Right renal cortex interstitium (tissue), 3 donors: ENCODE measurements around the gene MAP4K5. TPM values are rescaled to one million over a fixed set of nuclear protein-coding genes. Genes with fewer than 3 reads are reported as not detected.
A peak's percentile ranks its signal among the peaks of the same experiment; 100 is the strongest.

Experiments
- DNase-seq, 3 donors: peaks; one replicate each; pipeline ENCODE4 v3.0.0-alpha.2; 2013; ENCODE audit warnings: low read depth in 3 of 3, low spot score in 2 of 3
- polyA plus RNA-seq, 3 donors: library from polyadenylated mRNA; unstranded; fragments of 120-200 nt; gene quantifications; one replicate each; pipeline ENCODE4 v1.2.1, GENCODE V29; 2013; ENCODE audit not compliant: insufficient read length in 3 of 3

The MAP4K5 gene
- polyA plus RNA-seq, 3 donors: 47.5 to 52.0 (median 50.6) TPM

- DNase-seq: no peak
Observed at GRCh38 chr14:50479041-50479440, 53.3 kb downstream of the MAP4K5 start.

GRCh38 chr14:50477760-50478159 is 54.6 kb downstream of the MAP4K5 start:
- no peak for DNase-seq

GRCh38 chr14:50476134-50476533 is 56.2 kb downstream of the MAP4K5 start:
- no peak for DNase-seq

- DNase-seq: no peak
Observed at GRCh38 chr14:50475460-50475859, 56.9 kb downstream of the MAP4K5 start.

- DNase-seq: no peak
Observed at GRCh38 chr14:50471838-50472465, 60.4 kb downstream of the MAP4K5 start.

GRCh38 chr14:50469982-50470381 is 62.4 kb downstream of the MAP4K5 start:
- DNase-seq: no peak

GRCh38 chr14:50462111-50462510 is 70.3 kb downstream of the MAP4K5 start:
- no peak for DNase-seq

GRCh38 chr14:50453869-50454268 is 78.5 kb downstream of the MAP4K5 start:
- DNase-seq: no peak

GRCh38 chr14:50452979-50453705 is 79.2 kb downstream of the MAP4K5 start:
- no peak for DNase-seq

GRCh38 chr14:50452296-50452695 is 80.1 kb downstream of the MAP4K5 start:
- DNase-seq: no peak

GRCh38 chr14:50451854-50452253 is 80.5 kb downstream of the MAP4K5 start:
- no peak for DNase-seq

- DNase-seq: no peak
Observed at GRCh38 chr14:50447461-50447860, 84.9 kb downstream of the MAP4K5 start.

- no peak for DNase-seq
Observed at GRCh38 chr14:50434528-50434927, 97.8 kb downstream of the MAP4K5 start.

- DNase-seq: no peak
Observed at GRCh38 chr14:50432131-50432530, 100.2 kb downstream of the MAP4K5 start.

- peak in 1 of 3 donors; percentile 18 for DNase-seq
Observed at GRCh38 chr14:50425816-50426215, 106.6 kb downstream of the MAP4K5 start.

GRCh38 chr14:50425105-50425504 is 107.3 kb downstream of the MAP4K5 start:
- no peak for DNase-seq

GRCh38 chr14:50423529-50423928 is 108.8 kb downstream of the MAP4K5 start:
- no peak for DNase-seq

- no peak for DNase-seq
Observed at GRCh38 chr14:50421499-50421898, 110.9 kb downstream of the MAP4K5 start.

- DNase-seq: no peak
Observed at GRCh38 chr14:50417853-50418252, 114.5 kb downstream of the MAP4K5 start.

GRCh38 chr14:50410921-50411320 is 121.4 kb downstream of the MAP4K5 start:
- no peak for DNase-seq

- no peak for DNase-seq
Observed at GRCh38 chr14:50410071-50410470, 122.3 kb downstream of the MAP4K5 start.

GRCh38 chr14:50407111-50407812 is 125.1 kb downstream of the MAP4K5 start:
- DNase-seq: no peak
